IMR-90 (cell line): ENCODE results near the gene RHOXF2.

Source experiments
- POLR2A ChIP-seq: IDR thresholded peaks from 2 replicates; pipeline ENCODE4 v1.6.1; 2012; ENCODE audit warnings: mild to moderate bottlenecking, low read depth, low read length
- SMC3 ChIP-seq: fragments of 150-350 bp; IDR thresholded peaks from 2 replicates; pipeline ENCODE4 v1.6.1; 2016; ENCODE audit warnings: low read depth, mild to moderate bottlenecking, antibody characterized with exemption, low read length, moderate library complexity

DNA sequence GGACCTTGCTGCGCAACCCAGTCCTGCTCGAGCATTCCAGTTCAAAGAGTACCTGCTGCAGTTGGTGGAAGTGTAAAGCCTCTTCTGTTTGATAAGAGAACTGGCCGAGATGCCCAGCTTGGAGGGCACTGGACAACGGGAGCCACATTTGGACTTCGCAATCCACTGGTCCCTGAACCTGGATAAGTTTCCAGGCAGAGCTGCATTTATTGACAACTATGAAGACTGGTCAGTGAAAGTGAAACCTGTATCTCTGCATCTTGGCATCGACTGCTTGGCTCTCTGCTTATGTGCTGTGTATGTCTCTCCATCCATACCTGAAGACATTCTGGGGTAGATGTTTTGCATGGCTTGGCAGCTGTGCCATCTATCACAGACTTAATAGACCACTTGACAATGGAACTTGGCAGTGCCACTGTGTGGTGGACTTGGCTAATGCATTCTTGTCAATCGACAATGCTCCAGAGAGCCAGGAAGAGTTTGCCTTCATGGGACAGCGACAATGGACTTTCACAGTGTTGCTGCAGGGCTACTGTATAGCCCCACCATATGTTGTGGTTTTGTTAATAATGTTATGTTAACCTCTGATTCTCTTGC is 48.7 kb downstream of the RHOXF2 start:
- no peak for TF ChIP-seq POLR2A
- no peak for TF ChIP-seq SMC3
